Stimulated activated CD8-positive, alpha-beta memory T cell treated with anti-CD3 and anti-CD28 coated beads, Interleukin-15, amount 100 ng/mL, for 48 hours (primary cell): ENCODE results near the gene AUTS2.

Experiments
- DNase-seq, 2 donors: peaks; one replicate each; pipeline ENCODE4 v3.0.0-alpha.2; 2020; ENCODE audit warnings: low read depth in 2 of 2

AUTS2 gene

DNA sequence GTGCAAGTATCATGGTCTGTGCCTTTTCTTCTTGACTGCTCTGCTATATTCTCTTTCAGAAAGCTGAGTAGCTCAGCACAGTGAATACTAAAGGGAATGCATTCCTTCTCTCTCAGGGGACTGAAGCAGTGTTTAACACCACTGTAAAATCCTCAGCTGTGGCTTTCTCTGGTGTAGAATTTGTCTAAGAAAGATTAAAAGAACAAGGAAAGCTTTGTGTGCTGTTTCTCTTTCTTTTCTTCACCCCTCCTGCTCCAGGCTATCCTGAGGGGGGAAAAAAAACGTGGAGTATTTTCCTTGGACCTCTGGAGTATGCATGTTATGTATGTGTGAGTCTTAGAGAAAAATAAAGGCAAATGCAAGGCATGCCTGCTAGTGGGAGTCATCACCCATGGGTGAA, 383.9 kb downstream of the AUTS2 start:
- DNase-seq: no peak

DNA sequence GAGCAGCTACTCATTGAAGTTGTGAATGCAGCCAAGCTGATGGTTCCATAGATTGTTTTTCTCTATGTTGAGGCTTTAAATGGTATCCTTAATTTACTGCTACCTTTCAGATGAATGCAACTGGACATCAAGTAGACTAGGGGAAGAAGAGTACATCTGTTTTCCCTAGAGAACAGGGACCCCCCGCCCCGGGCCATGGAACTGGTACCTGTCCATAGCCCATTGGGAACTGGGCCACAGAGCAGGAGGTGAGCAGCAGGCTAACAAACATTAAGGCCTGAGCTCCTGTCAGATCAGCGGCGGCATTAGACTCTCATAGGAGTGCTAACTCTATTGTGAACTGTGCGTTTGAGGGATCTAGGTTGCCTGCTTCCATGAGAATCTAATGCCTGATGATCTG, 391.3 kb downstream of the AUTS2 start:
- DNase-seq: no peak

DNA sequence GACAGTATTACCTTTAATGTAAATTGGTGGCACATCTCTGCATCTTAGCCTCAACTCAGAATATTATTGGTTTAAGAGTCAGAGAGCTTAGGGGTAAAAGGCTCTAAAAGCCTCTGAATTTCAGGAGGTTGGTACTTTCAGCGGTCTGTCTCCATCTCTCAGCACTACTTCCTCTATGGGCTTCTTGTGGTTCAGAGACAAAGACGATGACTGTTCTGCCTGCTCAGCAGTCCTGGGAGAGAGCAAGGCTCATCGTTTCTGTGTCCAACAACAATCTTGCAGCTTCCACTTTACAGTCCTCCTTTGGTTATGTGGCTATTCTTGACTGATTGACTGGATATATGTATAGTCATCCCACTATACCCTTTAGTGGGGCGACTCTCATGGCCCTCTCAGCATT, 394.7 kb downstream of the AUTS2 start:
- no peak for DNase-seq

DNA sequence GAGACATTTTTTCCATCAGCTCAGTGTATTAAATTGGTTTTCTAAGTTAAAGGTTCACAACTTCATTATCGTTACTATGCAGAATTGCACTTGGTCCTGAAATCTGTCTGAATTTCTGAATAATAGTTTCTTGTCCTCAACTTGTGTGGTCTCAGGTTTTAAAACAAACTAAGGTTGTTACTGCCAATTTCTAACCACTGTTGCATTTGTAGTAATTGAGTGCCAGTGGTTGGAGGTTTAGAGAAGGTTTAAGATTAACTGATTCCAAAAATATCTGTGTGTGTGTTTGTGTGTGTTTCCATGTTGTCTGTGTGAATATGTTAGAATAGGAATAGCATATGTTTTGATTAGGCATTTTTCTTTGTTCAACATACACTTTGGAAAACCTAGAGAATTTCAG, 395.9 kb downstream of the AUTS2 start:
- no peak for DNase-seq

DNA sequence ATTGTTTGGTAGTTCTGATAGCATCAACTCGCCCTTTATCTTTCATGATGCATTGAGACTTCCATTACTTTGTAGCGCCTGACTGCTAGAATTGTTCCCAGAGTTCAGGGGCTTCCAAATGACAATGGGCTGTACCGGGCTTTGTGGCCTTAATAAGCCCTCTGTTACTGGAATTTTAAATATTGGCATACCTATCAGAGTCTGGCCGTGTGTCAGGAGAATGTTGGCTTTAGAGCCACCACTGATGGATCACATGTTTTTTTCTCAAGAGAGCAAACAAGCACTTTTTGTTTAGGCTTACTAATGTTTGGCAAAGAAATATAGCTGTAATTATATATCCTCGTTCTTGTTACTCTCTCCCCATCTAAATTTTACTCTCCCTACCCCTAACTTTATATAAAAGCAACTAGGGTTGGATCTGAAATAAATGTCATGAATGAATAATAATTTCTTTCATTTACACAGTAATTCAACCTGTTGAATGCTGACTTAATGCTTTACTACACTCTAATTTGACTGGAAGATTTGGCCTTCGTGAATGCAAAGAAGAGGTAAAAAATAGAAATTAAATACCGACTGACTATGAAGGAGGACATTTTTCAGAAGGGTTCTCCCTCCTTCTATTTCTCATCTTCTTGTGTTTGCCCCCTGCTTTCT, 396.7 kb downstream of the AUTS2 start:
- no peak for DNase-seq

DNA sequence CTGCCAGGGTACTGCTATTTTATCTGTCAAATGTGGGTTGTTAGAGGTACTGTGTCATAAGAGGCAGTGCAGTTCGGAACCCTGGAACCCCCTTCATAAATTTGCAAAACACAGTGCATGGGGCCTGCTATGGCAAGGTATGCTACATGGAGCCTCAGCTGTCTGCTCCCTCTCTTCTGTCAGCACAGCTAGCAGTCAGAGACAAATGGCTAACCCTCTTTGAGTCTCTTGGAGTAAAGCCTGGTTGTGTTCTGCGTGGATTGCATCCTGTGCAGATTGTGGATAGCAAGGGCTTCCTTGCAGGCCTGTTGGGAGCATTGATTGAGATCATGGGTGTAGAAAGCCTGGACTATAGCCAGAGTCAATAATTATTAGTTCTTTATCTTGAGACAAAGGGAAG, 397.8 kb downstream of the AUTS2 start:
- no peak for DNase-seq

DNA sequence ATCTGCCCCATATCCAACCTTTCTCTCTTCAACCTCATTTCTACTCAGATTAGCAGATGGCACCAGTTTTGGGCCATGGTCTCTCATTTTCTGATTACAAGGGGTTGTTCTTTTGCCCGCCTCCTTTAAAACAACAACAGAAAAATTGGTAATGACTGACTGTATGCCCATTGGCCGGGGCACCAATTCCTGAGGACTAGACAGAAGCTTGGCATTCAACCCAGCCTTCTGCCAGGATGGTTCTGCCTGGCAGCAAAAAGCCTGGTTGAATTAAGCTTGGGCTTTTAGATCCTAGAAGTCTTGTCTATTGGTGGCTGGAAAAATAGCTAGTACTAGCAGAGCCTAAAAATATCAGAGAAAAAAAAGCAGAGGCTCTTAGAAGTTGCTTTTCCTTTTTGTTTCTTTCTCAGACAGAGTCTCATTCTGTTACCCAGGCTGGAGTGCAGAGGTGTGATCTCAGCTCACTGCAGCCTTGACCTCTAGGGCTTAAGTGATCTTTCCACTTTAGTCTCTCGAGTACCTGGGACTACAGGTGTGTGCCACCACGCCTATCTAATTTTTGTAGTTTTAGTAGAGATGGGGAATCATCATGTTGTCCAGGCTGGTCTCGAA, 402.6 kb downstream of the AUTS2 start:
- no peak for DNase-seq

DNA sequence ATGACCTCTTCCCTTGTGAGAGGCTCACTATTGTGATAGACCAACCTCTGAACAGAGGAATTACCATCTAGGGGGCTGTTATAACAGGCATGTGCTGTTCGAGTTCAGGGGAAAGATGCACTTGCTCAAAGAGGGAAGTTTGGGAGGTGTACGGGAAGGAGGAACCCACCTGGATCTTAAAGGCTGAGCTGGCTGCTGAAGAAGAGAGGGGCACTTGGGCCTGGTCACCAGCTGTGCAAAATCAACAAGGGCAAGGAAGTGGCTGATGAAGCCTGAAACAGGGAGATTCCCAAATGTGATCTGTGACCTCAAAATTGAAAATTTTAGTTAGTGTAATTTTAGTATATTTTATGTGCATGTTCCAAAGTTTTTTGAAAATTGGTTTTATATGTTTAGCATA, 407.2 kb downstream of the AUTS2 start:
- DNase-seq: no peak

DNA sequence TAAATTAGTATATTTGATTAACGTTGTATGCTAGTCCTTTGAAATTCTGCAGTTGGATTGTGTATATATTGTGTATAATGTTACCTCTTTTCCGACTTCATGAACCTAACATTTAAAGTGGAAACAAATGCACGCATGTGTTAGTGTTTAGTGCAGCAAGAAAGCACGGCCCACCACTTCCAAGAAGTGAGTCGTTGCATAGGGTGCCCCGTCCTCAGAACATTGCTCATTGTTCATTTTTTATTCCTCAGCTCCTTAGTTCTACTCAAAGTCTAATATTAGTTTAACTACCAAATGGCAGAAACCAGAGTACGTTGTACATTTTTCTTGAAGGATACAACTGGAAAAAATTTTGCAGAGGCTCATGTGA, 407.6 kb downstream of the AUTS2 start:
- no peak for DNase-seq

DNA sequence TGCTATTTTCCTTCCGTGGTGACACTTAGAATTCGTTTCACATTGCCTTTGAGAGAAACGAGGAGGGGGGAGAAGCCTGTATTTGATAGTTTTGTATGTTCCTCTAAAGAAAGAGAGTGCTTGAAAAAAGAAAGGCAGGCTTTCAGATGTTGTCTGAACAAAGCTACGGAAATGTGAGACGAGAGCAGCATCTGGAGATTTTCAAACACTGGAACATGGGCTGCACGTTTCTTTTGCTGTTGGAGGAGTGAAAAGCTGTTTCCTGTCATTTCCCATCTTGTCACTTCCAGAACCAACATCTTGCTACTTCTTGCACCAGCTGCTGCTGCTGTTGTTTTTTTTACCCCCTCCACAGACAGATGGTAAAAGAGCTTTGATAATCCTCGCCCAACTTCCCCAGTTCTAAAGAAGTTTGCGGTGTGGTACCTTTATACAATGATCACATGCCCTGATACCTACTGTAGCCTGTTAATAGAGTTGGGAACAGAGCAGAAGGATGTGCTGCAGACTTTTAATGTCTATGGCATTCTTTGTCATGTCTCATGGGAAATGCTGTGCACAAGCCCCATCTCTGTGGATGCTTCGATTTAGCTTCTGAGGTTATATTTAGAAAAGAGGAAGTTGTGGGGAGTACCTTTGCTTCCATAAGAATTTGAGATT, 408.1 kb downstream of the AUTS2 start:
- no peak for DNase-seq

DNA sequence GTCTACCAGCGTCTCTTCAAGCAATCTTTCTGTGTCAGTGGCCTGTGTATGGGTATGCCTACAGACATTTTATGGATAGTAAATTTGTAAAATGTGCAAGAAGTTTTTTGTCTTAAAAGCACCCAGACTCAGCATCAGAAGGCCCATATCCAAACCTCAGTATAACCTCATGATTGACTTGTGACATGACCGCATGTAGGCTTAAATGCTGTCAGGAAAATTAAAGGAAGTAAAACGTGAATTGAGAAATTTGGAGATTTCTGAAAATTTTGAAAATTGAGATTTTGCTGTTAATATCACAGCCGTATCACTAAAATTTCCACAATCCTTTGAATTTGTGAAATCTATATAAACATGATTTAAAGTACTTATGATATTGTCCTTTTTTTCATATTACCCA, 410.2 kb downstream of the AUTS2 start:
- no peak for DNase-seq

DNA sequence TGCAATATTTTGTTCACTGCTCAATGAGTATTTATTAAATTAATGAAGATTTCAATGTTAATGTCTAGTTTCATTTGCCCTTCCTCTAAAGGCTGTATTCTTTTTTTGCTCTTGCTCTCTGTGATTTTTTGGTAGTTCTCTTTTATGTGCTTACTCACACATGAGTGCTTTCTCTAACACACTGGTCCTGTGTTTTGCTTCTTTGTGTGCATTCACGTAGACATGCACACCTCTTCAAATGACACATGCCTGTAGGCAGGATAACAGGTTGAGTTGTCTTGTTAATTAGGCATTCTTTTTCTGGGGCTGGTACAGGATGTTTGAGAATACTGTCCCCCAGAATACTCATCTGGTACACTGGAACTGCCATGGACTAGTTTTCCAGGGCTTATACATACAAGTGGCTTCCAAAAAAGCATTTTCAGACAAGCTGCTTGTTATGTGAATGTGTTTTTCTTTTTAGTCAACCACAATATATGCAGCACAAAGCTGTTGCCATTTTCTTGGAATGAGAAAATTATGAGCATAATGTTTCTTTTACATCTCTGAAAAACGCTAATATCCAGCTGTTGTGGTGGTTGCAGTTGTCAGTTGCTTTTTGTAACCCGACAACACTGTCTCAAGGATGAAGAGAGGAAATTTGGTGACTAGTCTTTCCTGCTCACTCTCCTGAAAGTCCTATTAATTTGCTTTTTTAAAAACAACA, 416.4 kb downstream of the AUTS2 start:
- no peak for DNase-seq

DNA sequence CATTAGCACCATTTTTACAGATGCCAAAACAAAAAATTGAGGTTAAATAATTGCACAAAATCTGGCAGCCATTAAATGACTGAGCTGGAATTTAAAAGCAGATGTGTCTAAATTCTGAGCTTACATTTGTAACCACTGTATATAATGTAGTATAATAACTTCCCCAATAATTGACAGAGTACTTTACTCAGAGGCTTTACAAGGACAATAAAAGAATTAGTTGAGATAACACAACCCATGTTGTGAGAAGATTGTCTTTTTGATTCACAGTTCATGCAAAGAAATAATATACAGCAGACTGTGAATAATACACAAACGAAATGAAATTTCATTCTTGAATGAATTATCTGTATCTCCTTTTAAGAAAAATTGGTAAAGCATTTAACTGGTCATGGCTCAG, 417.1 kb downstream of the AUTS2 start:
- DNase-seq: no peak

DNA sequence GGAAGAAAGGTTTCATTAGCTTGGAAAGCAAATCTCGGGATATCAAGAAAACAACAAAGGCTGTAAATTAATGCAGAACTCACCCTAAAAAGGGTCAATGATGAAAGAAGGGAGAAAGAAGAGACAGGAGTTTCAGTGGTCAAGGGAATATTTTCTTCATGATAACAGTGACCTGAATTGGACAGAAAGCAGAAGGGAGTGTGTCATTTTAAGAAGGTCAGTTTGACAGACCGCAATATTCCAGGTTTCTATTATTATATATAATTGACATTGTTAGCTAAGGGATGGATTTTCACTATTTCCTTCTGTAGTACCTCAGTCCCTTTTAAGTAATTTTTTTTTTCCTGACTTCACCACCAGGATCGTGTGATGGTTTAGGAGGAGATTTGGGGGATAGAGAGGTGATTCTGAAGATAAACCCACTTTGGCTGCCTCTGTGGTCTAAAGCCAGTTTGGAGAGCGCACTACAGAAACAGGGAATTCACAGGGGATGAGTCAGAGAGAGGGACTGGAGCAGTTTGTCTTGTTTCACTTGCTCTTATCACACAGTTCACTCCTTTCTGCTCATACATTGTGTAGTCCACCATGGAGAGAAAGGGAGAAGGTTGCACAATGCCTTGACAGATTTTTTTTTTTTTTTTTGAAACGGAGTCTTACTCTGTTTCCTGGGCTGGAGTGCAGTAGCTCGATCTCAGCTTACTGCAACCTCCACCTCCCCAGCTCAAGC, 417.9 kb downstream of the AUTS2 start:
- no peak for DNase-seq

DNA sequence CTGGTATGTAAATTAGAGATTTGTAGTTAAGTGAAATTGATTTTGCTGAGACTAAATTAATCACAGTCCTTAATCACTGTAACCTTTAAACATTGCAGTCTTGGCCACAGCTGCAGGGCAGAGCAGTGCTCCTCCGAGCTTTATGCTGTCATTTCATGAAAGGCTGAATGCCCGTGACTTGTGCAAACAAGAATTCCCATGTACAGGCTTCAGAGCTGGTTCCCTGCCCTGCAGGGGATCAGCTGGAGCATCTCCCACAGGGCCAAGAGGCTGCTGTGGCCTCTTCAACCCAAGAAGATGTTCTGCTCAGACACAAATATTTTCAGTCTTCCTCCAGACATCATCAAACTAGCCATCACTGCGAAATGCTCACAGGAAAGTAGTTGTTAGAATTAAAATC, 419.1 kb downstream of the AUTS2 start:
- DNase-seq: no peak

DNA sequence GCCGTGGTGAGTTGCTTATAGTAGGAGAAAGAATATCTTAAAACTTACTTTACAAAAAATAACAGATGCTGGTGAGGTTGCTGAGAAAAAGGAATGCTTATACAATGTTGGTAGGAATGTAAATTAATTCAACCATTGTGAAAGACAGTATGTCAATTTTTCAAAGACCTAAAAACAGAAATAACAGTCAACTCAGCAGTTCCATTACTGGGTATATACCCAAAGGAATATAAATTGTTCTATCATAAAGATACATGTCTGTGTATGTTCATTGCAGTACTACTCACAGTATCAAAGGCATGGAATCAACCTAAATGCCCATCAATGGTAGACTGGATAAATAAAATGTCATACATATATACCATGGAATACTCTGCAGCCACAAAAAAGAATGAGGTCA, 420.4 kb downstream of the AUTS2 start:
- DNase-seq: no peak

DNA sequence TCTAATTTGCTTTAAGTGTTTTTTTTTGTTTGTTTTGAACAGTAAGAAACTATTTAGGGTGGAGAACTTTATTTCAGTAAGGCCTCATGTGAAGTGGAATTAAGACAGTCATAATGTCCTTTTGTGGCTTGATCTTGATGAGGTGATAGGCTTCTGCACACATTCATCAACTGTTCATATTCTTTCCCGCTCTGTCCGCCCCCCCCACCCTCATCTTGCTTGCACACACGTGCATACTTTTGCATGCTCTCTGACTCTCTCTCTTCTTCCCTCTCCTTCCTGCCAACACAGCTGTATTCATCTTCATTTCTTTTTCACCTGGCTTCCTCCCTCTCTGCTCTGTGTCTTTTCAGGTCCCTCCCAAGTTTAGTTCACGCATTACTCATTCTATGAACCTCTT, 429.6 kb downstream of the AUTS2 start:
- DNase-seq: no peak

DNA sequence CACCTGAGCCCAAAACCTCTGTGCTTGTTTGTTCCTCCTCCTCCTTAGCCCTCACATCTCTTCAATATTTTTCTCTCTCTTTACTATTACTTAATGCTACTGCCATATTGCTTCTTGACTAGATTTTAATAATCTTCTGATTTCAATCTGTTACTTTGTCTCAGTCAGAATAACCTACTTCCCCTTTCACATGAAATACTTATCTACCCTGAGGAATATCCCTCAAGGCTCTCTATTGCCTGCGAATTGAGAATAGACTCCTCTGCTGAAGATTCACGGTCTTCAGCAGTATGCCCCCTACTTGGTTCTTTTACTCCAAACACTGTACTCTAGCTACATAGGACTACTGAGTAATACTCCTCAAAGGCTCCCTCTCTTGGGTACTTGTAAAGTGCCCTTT, 430.3 kb downstream of the AUTS2 start:
- DNase-seq: no peak

DNA sequence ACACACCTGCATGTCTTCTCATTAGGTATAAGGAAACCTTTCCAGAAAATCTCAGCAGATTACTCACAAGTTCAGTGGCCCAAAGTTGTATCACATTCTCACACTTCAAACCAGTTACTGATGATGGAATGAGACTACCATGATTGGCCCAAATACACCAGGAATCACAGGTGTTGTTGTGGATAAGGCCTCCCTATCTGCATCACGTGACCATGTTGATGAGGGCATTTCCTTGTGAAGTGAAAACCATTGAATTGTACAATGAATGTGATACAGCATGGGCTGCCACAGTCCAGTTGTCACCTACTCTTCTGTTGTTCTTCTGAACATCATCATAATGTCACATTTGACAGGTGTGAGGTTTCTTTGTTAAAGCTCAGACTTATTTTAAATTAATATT, 431.7 kb downstream of the AUTS2 start:
- no peak for DNase-seq

DNA sequence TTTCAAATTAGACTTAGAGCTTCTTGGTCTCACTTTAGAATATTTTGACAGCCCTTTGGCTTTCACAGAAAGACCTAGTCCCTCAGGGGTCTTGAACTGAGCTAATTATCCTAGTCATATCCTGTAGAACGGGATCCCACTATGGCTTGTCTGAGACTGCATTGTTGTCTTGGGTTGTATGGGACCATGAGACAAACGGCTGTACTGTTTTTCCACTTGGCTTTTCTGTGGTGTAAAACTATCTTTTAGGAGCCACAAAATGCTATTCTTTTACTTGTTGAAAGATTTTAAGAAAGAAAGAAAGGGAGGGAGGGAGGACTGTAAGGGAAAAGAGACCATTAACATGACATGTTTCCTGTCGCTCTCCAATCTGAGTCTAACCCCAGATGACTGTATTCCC, 432.5 kb downstream of the AUTS2 start:
- DNase-seq: no peak

DNA sequence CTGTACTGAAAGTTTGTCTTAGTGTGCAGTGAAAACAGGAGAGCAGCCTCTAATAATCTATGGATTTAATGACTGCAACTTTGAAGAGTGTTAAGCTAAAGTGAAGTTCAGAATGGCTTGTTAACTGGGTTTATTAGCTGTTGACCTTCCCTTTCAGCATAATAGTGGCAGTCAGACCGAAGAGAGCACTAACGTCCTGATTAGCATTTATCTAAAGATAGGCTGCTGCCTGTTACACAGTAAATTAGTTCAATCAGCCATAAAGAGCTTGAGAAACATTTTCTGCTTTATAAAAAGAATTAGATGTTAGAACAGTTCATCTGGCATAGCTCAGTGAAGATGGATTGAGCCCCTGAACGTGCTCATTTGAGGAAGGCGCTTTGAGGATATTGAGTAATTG, 433.0 kb downstream of the AUTS2 start:
- DNase-seq: no peak

DNA sequence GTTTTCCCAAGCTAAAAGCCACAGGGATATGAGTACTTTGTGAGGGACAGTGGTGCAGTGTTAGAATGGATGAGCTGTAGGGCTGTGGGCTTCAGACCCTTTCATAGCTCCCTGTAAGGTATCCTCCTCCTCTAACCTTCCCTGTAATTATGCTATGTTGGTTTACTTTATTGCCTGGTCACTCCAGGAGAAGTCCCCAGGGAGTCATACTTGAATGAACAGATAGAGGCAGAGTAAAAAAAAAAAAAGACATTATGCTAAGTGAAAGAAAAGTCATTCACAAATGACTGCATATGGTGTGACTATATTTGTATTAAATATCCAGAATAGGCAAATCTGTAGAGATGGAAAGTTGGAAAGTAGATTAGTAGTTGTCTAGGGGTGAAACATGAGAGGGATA, 434.4 kb downstream of the AUTS2 start:
- DNase-seq: no peak
